HG02610 (cell line): Measurements from ENCODE around the gene C1orf174.
A peak's percentile ranks its signal among the peaks of the same experiment; 100 is the strongest.

Experiments
- ATAC-seq: cut with Tn5 transposase; IDR thresholded peaks from one replicate; pipeline ENCODE4 v1.9.1; 2021; ENCODE audit warnings: mild to moderate bottlenecking, moderate library complexity; ENCODE audit not compliant: unreplicated experiment

Gene C1orf174

GRCh38 chr1:3876716-3877115 lies 23.4 kb downstream of the C1orf174 start:
- no peak for ATAC-seq

DNA sequence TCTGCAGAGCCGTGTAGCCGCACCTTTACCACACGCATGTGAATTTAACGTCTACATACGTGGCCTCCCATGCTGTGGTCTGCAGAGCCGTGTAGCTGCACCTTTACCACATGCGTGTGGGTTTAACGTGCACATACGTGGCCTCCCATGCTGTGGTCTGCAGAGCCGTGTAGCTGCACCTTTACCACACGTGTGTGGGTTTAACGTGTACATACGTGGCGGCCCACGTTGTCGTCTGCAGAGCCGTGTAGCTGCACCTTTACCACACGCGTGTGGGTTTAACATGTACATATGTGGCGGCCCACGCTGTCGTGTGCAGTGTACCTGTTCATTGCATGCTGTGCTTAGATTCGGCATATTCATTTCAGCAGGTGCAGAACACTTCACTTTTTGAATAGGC lies 25.3 kb downstream of the C1orf174 start:
- ATAC-seq: no peak

- no peak for ATAC-seq
Observed at GRCh38 chr1:3872546-3872945, 27.5 kb downstream of the C1orf174 start.

DNA sequence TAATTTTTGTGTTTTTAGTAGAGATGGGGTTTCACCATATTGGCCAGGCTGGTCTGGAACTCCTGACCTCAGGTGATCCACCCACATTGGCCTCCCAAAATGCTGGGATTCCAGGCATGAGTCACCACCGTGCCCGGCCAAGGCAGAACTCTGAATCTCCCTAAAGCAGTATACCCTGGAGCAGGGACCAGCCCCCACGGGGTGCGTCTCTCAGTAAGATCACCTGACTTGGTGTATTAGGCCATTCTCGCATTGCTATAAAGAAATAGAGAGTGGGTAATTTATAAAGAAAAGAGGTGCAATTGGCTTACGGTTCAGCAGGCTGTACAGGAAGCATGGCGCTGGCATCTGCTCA lies 28.6 kb downstream of the C1orf174 start:
- no peak for ATAC-seq

- no peak for ATAC-seq
Observed at GRCh38 chr1:3869751-3870301, 30.2 kb downstream of the C1orf174 start.

DNA sequence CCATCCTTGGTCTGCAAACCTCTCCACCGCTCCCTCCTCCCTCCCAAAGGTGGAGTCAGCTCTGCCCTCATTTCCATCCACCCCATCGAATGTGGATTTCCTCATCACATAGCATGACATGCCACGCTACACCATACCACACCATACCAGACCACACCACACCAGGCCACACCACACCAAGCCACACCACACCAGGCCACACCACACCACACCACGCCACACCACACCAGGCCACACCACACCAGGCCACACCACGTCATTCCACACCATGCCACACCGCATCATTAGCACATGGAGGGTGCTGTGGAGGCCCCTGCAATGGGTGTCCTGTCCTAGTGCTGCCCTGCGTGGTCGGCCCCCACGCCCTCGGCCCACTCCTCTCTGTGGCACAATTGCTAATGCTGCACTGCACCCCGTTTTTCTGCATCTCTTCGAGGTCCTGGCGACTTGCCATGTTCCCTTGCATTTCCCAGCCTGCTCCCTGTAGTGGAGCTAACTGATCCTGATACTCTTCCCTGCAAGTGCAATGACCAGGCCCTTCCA lies 31.5 kb downstream of the C1orf174 start:
- no peak for ATAC-seq

DNA sequence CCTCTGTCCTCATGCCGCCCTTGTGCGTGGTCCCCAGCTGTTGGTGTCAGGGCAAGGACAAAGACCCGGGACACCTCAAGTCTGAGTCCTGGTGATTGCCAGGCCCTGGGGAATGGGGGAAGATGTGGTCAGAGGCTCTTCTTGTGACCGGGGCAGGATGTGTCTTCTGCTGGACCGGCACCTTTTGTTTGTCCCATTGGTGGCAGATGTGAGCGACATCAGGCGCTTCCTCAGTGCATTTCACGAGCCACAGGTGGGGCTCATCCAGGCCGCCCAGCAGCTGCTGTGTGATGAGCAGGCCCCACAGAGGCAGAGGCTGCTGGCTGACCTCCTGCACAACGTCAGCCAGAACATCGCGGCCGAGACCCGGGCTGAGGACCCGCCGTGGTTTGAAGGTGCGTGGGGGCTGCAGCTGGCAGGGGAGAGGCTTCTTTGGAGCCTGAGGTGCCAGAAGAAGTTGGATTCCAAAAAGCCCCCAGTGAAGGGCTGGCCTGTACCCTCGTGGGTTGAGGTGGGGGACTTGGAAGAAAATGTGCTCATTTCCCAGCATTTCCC lies 34.4 kb downstream of the C1orf174 start:
- no peak for ATAC-seq

DNA sequence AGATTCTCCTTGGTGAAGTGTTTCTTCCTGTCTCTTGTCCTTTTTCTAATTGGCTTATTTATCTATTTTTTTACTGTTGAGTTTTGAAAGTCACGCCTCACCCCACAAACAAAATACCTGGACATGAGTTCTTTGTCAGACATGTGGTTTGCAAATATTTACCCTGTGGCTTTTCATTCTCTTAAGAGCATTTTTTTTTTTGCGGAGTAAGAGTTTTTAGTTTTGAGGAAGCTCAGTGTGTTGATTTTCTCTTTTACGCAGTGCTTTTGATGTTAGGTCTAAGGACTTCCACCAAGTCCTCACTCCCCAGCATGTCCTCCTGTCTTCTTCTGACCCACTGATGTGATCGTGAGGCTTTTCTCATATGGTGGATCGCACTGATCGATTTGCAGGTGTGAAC lies 35.2 kb downstream of the C1orf174 start:
- ATAC-seq: no peak

DNA sequence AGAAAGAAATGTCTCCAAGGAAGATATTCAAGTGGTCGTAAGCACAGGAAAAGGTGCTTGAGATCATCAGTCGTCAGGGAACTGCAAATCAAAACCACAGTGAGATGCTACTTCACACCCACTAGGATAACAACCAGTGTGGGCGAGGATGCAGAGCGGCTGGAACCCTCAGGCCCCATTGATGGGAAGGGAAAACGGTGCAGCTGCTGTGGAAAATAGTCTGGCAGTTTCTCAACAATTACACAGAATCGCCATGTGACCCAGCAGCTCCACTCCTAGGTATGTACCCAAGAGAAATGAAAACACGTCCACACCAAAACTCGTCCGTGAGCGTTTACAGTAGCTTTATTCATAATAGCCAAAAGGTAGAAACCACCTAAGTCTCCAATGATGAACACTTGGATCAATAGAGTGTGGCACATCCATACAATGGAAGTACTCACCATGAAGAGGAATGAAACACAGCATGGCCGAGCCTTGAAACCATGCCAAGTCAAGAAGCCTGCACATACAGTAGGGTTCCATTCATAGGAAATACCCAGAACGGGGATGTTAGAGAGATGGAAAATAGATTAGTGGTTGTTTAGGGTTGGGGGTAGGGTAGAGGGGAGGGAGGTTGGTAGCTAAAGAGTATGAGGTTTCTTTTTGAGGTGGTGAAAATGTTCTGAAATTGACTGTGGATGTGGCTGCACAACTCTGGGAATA lies 36.7 kb downstream of the C1orf174 start:
- ATAC-seq: no peak

DNA sequence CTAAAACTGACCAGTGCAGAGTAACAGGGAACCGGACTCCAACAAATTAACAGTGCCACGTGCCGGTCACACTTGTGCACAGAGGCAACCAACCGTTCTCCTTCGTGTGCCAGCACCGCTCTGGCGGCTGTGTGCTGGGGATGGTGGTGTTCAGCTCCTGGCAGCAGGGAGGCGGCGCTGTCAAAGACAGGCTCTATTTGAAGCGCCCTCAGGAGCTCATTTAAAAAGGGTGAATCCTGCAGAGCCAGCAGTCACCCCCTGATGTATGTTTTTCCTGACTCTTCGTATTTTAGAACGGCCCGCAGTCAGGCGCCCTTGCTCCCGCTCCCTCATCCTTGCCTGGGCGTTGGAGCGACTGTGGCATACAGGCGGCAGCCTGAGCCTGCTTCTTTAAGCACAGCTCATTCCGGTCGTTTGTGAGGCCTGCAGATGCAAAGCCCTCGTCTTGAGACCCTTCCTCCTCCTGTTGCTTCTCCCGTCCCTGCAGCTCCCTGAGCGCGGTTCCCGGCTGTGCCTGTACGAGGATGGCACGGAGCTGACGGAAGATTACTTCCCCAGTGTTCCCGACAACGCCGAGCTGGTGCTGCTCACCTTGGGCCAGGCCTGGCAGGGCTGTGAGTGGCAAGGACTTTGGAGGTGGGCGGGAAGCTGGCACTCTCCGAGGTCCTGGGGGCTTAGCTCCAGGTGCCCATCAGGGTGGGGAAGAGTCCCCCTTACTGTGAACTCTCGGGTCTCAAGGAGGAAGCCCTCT lies 41.7 kb downstream of the C1orf174 start:
- ATAC-seq: no peak

- ATAC-seq: no peak
Observed at GRCh38 chr1:3857791-3858129, 42.3 kb downstream of the C1orf174 start.

- peak; percentile 93 for ATAC-seq
Observed at GRCh38 chr1:3856923-3857790, 42.9 kb downstream of the C1orf174 start, which contains the start of the genes CEP104 and DFFB. CEP104 (minus strand) TSS chr1:3857211; CDS start chr1:3852407, 4,804 bp downstream. DFFB (plus strand) TSS chr1:3857476; CDS start chr1:3857604, 128 bp downstream.

DNA sequence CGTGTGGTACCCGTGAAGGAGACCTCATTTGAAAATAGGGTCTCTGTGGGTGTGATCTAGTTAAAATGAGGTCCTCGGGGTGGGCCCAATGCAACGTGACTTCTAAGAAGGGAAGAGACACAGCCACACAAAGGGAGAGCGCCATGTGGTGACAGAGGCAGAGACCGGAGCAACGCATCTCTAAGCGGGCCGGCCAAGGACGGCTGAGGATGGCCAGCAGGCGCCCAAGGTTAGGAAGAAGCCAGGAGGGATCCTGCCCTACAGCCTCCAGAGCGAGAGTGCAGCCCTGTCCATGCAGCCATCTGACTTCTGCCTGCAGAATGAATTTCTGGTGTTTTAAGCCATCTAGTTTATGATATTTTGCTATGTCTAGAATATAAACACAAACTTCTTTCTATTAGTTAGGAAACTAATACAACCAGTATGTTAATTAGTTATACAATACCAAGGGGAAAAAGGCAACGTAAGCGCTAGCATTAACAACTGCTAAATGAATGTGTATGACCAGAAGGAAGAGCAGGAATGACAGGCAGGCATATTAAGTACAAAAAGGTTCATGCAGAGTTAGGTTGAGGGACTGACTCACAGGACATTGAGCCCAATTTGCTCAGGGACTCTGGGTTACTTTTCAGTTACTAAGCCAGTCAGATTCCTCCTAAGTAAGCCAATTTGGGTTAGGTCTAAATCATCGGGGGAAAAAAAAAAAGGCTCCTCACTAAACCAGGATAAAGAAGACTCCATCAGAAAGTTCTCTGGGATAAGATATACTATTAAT lies 47.2 kb downstream of the C1orf174 start:
- no peak for ATAC-seq

GRCh38 chr1:3852091-3852490 lies 48.0 kb downstream of the C1orf174 start:
- no peak for ATAC-seq

DNA sequence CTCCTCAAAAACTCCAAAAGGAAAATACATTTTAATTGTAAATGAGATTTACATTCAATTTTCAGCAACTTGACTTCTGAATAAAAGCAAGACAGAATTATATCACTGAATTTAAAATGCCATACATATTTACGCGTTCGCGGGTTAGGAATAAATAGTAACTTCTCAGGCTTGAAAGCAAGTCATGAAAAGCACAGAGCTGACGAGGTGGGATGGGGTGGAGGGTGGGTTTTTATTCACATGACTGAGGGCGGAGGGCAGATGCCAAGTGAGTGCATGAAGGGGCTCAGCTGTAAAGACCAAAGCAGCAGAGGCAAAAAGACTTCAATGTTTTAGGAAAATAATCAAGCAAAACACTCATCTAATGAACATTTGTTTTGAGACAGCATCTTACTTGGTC lies 48.8 kb downstream of the C1orf174 start:
- no peak for ATAC-seq

DNA sequence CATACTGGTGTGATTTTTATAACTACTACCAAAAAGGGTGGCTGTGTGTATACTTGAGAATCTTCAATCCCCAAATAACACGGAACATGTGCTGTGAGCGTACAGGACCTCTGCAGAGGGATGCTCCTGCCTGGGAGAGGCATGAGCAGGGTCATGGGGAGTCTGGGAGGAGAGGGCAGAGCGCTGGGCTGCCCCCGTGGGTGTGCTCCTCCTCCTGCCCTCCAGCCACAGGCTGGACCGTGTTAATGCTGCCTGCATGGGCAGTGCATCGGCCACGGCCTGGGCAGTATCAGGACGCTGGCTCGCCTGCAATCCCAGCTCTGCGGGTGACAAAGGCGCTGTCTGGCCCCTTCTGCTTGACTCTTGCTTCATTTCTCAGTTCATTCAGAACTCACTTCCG lies 49.2 kb downstream of the C1orf174 start:
- no peak for ATAC-seq

DNA sequence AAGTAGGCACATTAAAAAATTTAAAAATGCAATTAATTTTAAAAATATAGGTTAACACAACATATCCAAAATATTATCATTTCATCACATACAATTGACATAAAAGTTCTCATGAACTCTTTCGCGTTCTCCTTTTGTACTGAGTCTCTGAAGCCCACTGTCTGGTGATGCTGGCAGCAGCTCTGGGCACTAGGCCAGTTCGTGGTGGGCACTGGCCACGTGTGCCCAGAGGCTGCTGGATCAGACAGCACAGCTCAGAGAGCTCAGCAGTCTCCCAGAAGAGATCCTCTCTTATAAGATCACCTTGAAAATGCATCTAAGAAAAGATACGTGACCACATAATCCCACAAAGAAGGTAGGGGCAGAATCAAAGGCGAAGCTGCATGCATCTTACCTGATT lies 53.0 kb downstream of the C1orf174 start:
- no peak for ATAC-seq

DNA sequence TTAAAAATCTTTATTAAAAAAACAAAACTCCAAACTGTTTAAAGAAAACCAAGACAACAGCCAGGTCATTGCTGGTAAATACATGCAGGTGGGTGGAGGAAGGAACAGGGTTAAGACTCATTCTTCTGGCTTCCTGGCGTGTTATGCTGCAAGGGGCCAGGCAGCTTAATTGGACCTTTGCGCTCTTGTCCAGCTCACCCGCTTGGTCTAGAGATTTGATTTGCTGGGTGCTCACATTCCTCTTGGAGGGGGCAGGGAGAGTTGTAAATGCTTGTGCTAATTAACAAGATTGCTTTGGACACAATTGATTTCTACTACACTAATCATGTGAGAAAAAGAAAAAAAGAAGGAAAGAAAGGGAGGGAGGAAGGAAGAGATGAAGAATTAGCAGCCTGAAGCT lies 53.5 kb downstream of the C1orf174 start:
- ATAC-seq: no peak

DNA sequence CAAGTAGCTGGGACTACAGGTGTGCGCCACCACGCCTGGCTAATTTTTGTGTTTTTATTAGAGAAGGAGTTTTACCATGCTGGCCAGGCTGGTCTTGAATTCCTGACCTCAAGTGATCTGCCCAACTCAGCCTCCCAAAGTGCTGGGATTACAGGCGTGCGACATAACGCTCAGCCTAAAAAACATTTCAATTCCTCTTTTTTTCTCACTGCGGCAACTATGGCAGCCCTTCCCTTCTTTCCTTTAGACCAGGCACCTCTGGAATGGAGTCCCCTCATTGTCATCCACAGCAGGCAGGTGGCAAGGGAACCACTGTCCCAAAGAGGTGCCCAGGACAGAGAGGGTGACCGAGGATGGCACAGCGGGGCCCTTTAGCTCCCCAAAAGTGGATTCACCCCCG lies 57.2 kb downstream of the C1orf174 start:
- no peak for ATAC-seq

GRCh38 chr1:3841491-3841890 lies 58.6 kb downstream of the C1orf174 start:
- ATAC-seq: no peak
